Hepatocyte (in vitro differentiated cells): ENCODE data around the gene UBL4A. TPM values are rescaled to one million over a fixed set of nuclear protein-coding genes. Genes with fewer than 3 reads are reported as not detected.

ENCODE experiments used
- DNase-seq: peaks from one replicate; pipeline ENCODE4 v3.0.0-alpha.2; 2016; ENCODE audit warnings: low spot score
- H2AFZ ChIP-seq: fragments of 200-600 bp; sonication (generic); 2 replicates; pipeline ENCODE4 v1.6.0; 2016; ENCODE audit warnings: antibody characterized with exemption, mild to moderate bottlenecking
- H3K27ac ChIP-seq: fragments of 200-600 bp; sonication (generic); 2 replicates; pipeline ENCODE4 v1.5.1; 2016; ENCODE audit warnings: mild to moderate bottlenecking
- H3K27me3 ChIP-seq: fragments of 200-600 bp; sonication (generic); 2 replicates; pipeline ENCODE4 v1.6.1; 2016
- H3K36me3 ChIP-seq: fragments of 200-600 bp; sonication (generic); replicated peaks from 2 replicates; pipeline ENCODE4 v1.5.1; 2016; ENCODE audit warnings: low read depth; ENCODE audit not compliant: insufficient read depth
- H3K4me1 ChIP-seq: fragments of 200-600 bp; sonication (generic); 2 replicates; pipeline ENCODE4 v1.5.1; 2016; ENCODE audit warnings: mild to moderate bottlenecking, moderate library complexity; ENCODE audit not compliant: insufficient read depth
- H3K4me2 ChIP-seq: fragments of 200-600 bp; sonication (generic); 2 replicates; pipeline ENCODE4 v1.6.0; 2016
- H3K4me3 ChIP-seq: fragments of 200-600 bp; sonication (generic); 2 replicates; pipeline ENCODE4 v1.5.1; 2016; ENCODE audit warnings: mild to moderate bottlenecking
- H3K79me2 ChIP-seq: fragments of 200-600 bp; sonication (generic); 2 replicates; pipeline ENCODE4 v1.6.0; 2017; ENCODE audit warnings: mild to moderate bottlenecking
- H3K9me2 ChIP-seq: fragments of 200-600 bp; sonication (generic); replicated peaks from 2 replicates; pipeline ENCODE4 v1.6.0; 2017; ENCODE audit warnings: mild to moderate bottlenecking; ENCODE audit not compliant: insufficient read depth
- H3K9me3 ChIP-seq: fragments of 200-600 bp; sonication (generic); 2 replicates; pipeline ENCODE4 v1.5.1; 2016; ENCODE audit warnings: low read depth, mild to moderate bottlenecking
- H4K20me1 ChIP-seq: fragments of 200-600 bp; sonication (generic); 2 replicates; pipeline ENCODE4 v1.6.0; 2016; ENCODE audit warnings: mild to moderate bottlenecking; ENCODE audit not compliant: insufficient read depth, poor library complexity, severe bottlenecking
- EZH2 ChIP-seq: fragments of 200-600 bp; sonication (generic); IDR thresholded peaks from 2 replicates; pipeline ENCODE4 v1.6.1; 2016; ENCODE audit warnings: antibody characterized with exemption, mild to moderate bottlenecking, borderline replicate concordance
- EZH2phosphoT487 ChIP-seq: fragments of 200-600 bp; sonication (generic); IDR thresholded peaks from one replicate; pipeline ENCODE4 v1.6.1; 2018; ENCODE audit warnings: antibody characterized with exemption, mild to moderate bottlenecking, low read depth, moderate library complexity; ENCODE audit not compliant: unreplicated experiment, severe bottlenecking
- WGBS: methylation state at CpG from one replicate; pipeline ENCODE4 v1.1.6; 2016; ENCODE audit warnings: low lambda C conversion rate; ENCODE audit errors: missing lambda C conversion rate; 5-methylcytosine and 5-hydroxymethylcytosine counted together
- polyA plus RNA-seq: library from polyadenylated mRNA; unstranded; fragments of >200 nt; fragmentation: Nextera tagmentation; extraction: Ambion mirVana; gene quantifications from 2 replicates; pipeline ENCODE4 v1.2.1, GENCODE V29; 2016
- total RNA-seq: library from RNA; depleted of rRNA; stranded (reverse); fragments of >200 nt; gene quantifications from 2 replicates; pipeline ENCODE4 v1.2.3, GENCODE V29; 2014
- TF ChIP-seq, protein P1 (sequence below): fragments of 200-600 bp; sonication (generic); IDR thresholded peaks from 2 replicates; pipeline ENCODE4 v1.5.1; 2016; ENCODE audit warnings: antibody characterized with exemption, mild to moderate bottlenecking; ENCODE audit not compliant: poor library complexity

Gene UBL4A
- total and polyA plus RNA-seq, 2 experiments from 2014 or later = 25.0 to 34.0 TPM

DNA sequence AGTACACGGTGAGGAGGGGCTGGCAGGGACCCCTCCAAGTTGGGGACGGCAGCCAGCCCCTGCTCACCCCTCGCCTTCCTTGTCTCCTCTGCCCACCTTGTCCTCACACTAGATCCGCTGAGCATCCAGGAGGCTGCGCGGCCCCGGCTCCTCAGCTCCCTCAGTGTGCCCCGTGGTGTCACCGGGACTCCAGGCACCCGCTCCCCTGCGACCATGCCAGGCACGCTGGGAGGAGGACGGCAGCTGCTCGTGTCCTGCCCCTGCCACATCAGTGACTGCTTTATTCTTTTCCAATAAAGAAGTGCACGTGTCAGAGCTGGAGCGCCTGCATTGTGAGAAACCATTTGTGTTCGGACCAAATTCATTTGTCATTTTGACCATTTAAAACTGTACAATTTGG is 36.1 kb downstream of the UBL4A start:
- no peak overlapping the region for H3K27ac ChIP-seq
- DNase-seq = no peak
- WGBS = 89% methylated on average over 17 of the region's 17 CpGs
- no peak overlapping the region for H2AFZ ChIP-seq
- H3K4me1 ChIP-seq = no peaks in the 10 kb centered on the region
- TF ChIP-seq EZH2phosphoT487 (no peak), EZH2 (no peak)
- TF ChIP-seq, protein P1, sequence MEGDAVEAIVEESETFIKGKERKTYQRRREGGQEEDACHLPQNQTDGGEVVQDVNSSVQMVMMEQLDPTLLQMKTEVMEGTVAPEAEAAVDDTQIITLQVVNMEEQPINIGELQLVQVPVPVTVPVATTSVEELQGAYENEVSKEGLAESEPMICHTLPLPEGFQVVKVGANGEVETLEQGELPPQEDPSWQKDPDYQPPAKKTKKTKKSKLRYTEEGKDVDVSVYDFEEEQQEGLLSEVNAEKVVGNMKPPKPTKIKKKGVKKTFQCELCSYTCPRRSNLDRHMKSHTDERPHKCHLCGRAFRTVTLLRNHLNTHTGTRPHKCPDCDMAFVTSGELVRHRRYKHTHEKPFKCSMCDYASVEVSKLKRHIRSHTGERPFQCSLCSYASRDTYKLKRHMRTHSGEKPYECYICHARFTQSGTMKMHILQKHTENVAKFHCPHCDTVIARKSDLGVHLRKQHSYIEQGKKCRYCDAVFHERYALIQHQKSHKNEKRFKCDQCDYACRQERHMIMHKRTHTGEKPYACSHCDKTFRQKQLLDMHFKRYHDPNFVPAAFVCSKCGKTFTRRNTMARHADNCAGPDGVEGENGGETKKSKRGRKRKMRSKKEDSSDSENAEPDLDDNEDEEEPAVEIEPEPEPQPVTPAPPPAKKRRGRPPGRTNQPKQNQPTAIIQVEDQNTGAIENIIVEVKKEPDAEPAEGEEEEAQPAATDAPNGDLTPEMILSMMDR = no peak
- no peaks in the 10 kb centered on the region for H3K9me3 ChIP-seq
- peaks cover 3% of the 10 kb centered on the region for H4K20me1 ChIP-seq
- no peak overlapping the region for H3K4me2 ChIP-seq
- H3K27me3 ChIP-seq = no peaks in the 10 kb centered on the region
- H3K4me3 ChIP-seq = no peak overlapping the region
- no peaks in the 10 kb centered on the region for H3K9me2 ChIP-seq
- H3K36me3 ChIP-seq = no peaks in the 10 kb centered on the region
- H3K79me2 ChIP-seq = peaks cover 3% of the 10 kb centered on the region

DNA sequence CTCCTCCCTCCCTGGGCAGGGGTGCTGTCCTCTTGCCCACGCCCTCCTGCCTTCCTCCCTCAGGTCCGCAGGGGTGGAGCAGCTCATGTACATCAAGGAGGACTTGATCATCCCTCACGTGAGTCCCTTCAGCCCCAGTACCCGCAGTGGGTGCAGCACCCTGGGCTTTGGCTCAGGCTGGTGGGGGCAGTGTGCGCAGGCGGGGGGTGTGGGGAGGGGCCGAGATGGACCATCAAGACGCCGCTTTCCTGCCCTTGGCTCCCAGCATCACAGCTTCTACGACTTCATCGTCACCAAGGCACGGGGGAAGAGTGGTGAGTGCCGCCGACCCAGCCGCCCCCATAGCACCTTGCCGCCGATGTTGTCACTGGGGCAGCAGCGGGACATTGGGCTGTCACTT is 36.8 kb downstream of the UBL4A start:
- Histone ChIP-seq H3K4me3 (no peak overlapping the region), H3K36me3 (no peaks in the 10 kb centered on the region), H3K4me1 (no peaks in the 10 kb centered on the region), H3K27me3 (no peaks in the 10 kb centered on the region), H3K27ac (no peak overlapping the region), H3K4me2 (no peak overlapping the region), H2AFZ (no peak overlapping the region), H3K9me3 (no peaks in the 10 kb centered on the region), H3K79me2 (peaks cover 10% of the 10 kb centered on the region), H3K9me2 (no peaks in the 10 kb centered on the region), H4K20me1 (peaks cover 3% of the 10 kb centered on the region)
- no peak for DNase-seq
- TF ChIP-seq EZH2phosphoT487 (no peak), EZH2 (no peak)
- TF ChIP-seq, protein P1 = no peak
- WGBS = 87% methylated on average over 14 of the region's 18 CpGs

DNA sequence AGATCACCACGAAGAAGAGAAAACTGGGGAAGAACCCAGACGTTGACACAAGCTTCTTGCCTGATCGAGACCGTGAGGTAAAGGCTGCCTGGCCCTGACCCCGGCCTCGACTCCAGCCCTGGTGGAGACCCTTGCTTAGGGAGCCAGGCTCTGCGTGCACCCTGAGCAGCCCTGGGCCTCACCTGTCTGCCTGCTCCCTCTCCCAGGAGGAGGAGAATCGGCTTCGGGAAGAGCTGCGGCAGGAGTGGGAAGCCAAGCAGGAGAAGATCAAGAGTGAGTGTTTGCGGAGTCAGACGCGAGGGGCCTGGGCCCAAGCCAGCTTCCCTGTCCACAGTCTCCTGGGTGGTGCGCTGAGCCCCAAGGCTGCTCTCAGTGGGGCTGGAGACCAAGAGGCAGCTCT is 37.9 kb downstream of the UBL4A start:
- TF ChIP-seq EZH2phosphoT487 (no peak), EZH2 (no peak)
- TF ChIP-seq, protein P1 = no peak
- Histone ChIP-seq H3K27me3 (no peaks in the 10 kb centered on the region), H4K20me1 (peaks cover 3% of the 10 kb centered on the region), H3K9me3 (no peaks in the 10 kb centered on the region), H3K27ac (no peak overlapping the region), H3K79me2 (peaks cover 13% of the 10 kb centered on the region), H3K4me1 (no peaks in the 10 kb centered on the region), H3K4me2 (no peak overlapping the region), H3K9me2 (no peaks in the 10 kb centered on the region), H3K4me3 (no peak overlapping the region), H3K36me3 (no peaks in the 10 kb centered on the region), H2AFZ (no peak overlapping the region)
- WGBS = 87% methylated on average over 14 of the region's 14 CpGs
- no peak for DNase-seq

DNA sequence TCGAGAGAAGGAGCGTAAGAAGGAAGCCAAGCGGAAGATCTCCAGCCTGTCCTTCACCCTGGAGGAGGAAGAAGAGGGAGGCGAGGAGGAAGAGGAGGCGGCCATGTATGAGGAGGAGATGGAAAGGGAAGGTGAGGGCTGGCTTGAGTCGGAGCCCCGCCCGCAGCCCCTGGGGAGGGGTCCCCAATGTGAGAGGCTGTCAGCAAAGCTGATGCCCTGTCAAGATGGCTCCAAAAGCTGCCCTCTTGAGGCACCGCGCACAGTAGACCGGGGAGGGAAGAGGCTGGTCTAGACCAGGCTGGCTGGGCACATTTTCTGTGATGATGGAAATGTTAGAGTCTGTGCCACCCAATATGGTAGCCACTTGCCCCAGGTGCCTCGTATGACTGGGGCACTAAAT is 40.0 kb downstream of the UBL4A start:
- Histone ChIP-seq H3K9me3 (no peaks in the 10 kb centered on the region), H3K36me3 (no peaks in the 10 kb centered on the region), H3K4me1 (no peaks in the 10 kb centered on the region), H3K79me2 (peaks cover 13% of the 10 kb centered on the region), H3K4me3 (no peak overlapping the region), H3K27ac (no peak overlapping the region), H3K9me2 (no peaks in the 10 kb centered on the region), H3K27me3 (no peaks in the 10 kb centered on the region), H2AFZ (no peak overlapping the region), H3K4me2 (no peak overlapping the region), H4K20me1 (peaks cover 3% of the 10 kb centered on the region)
- no peak for DNase-seq
- 93% methylated on average over 9 of the region's 12 CpGs for WGBS
- TF ChIP-seq EZH2 (no peak), EZH2phosphoT487 (no peak)
- TF ChIP-seq, protein P1 = no peak
